Fibroblast of upper back skin (primary cell): ENCODE results near the gene NCAPH2.
"Not testable (repeated sequence)": the region's sequence is repeated elsewhere in the genome, so short reads cannot be mapped to it uniquely, and the experiment has no call there.

Experiments used
- DNase-seq: peaks from one replicate; pipeline ENCODE4 v3.0.0-alpha.2; 2013

The NCAPH2 gene

GRCh38 chr22:50520184-50520583 lies 12.2 kb downstream of the NCAPH2 start:
- not testable (repeated sequence) for DNase-seq

- no peak for DNase-seq
Observed at GRCh38 chr22:50520826-50521453, 12.9 kb downstream of the NCAPH2 start.

- no peak for DNase-seq
Observed at GRCh38 chr22:50521710-50522109, 13.7 kb downstream of the NCAPH2 start.

GRCh38 chr22:50522208-50522805 lies 14.3 kb downstream of the NCAPH2 start:
- DNase-seq = no peak

GRCh38 chr22:50522806-50523438 lies 14.9 kb downstream of the NCAPH2 start:
- DNase-seq = no peak

- no peak for DNase-seq
Observed at GRCh38 chr22:50523458-50523805, 15.4 kb downstream of the NCAPH2 start.

GRCh38 chr22:50523806-50524675 lies 16.0 kb downstream of the NCAPH2 start:
- DNase-seq = no peak

- DNase-seq = no peak
Observed at GRCh38 chr22:50524676-50525103, 16.7 kb downstream of the NCAPH2 start.

GRCh38 chr22:50525104-50525857 lies 17.3 kb downstream of the NCAPH2 start, which contains the start of gene SCO2:
Gene SCO2 (minus strand): TSS chr22:50525598. CDS start chr22:50524411, 1,187 bp downstream.
- DNase-seq = peak; percentile 97

- DNase-seq = no peak
Observed at GRCh38 chr22:50525858-50526107, 17.8 kb downstream of the NCAPH2 start.

- peak; percentile 72 for DNase-seq
Observed at GRCh38 chr22:50526108-50526833, 18.2 kb downstream of the NCAPH2 start.

GRCh38 chr22:50526834-50527801 lies 19.1 kb downstream of the NCAPH2 start:
- no peak for DNase-seq

- DNase-seq = no peak
Observed at GRCh38 chr22:50527921-50528681, 20.1 kb downstream of the NCAPH2 start.

GRCh38 chr22:50528682-50529415 lies 20.8 kb downstream of the NCAPH2 start:
- no peak for DNase-seq

- DNase-seq = no peak
Observed at GRCh38 chr22:50529416-50529896, 21.4 kb downstream of the NCAPH2 start.

- peak; percentile 58 for DNase-seq
Observed at GRCh38 chr22:50529897-50530579, 22.0 kb downstream of the NCAPH2 start, which contains the start of gene TYMP. Gene TYMP (minus strand): TSS chr22:50530012. CDS start chr22:50529709, 303 bp downstream.

GRCh38 chr22:50530580-50530876 lies 22.5 kb downstream of the NCAPH2 start:
- no peak for DNase-seq

- DNase-seq = peak; percentile 69
Observed at GRCh38 chr22:50530877-50531545, 23.0 kb downstream of the NCAPH2 start.
